ENCODE measurements around the gene SYP. TPM values are rescaled to one million over a fixed set of nuclear protein-coding genes. Genes with fewer than 3 reads are reported as not detected.

Gene SYP
- total and polyA plus RNA-seq, 10 of the 15 experiments (the other 5 are each of a cell fraction or from before 2014, with no cell fraction given) = 0.34 to 1.7 (median 0.74) TPM

GRCh38 chrX:49155900-49156837 lies 43.8 kb downstream of the SYP start (continued):
- TF ChIP-seq ZBTB11 (CRISPR knock-in tag; IDR thresholded peaks at IDR 0.05) (no peak), SPI1 (IDR thresholded peaks at IDR 0.05; ENCODE audit: borderline replicate concordance, insufficient read depth, low read depth, low read length) (peak; percentile 3; the same call in 1 of the 2 replicates), SREBF1 (IDR thresholded peaks at IDR 0.05; ENCODE audit: low read length) (no peak), MTA2 (IDR thresholded peaks at IDR 0.05; ENCODE audit: low read depth) (0 out of 2 replicates have a peak, but pooled peaks have one; percentile 11)
- TF ChIP-seq, protein P1, sequence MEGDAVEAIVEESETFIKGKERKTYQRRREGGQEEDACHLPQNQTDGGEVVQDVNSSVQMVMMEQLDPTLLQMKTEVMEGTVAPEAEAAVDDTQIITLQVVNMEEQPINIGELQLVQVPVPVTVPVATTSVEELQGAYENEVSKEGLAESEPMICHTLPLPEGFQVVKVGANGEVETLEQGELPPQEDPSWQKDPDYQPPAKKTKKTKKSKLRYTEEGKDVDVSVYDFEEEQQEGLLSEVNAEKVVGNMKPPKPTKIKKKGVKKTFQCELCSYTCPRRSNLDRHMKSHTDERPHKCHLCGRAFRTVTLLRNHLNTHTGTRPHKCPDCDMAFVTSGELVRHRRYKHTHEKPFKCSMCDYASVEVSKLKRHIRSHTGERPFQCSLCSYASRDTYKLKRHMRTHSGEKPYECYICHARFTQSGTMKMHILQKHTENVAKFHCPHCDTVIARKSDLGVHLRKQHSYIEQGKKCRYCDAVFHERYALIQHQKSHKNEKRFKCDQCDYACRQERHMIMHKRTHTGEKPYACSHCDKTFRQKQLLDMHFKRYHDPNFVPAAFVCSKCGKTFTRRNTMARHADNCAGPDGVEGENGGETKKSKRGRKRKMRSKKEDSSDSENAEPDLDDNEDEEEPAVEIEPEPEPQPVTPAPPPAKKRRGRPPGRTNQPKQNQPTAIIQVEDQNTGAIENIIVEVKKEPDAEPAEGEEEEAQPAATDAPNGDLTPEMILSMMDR (IDR thresholded peaks at IDR 0.05 in 2 of 3, conservative IDR thresholded peaks at IDR 0.05 in 1 of 3; ENCODE audit: control insufficient read depth in 2 of 3, extremely low read depth in 1 of 3, insufficient read depth in 1 of 3, low read depth in 3 of 3, low read length in 3 of 3) = peak; percentile 57 to 79 (median 58); a peak in 5 of 6 replicates

Data from GM12878 (cell line).